KMS-11 (cell line): ENCODE data around the gene STK11IP.

Source experiments
- H2AFZ ChIP-seq: fragments of 200-600 bp; sonication (generic); 2 replicates; pipeline ENCODE4 v1.6.1; 2016; ENCODE audit warnings: antibody characterized with exemption, mixed run types, low read depth
- H3K27ac ChIP-seq: fragments of 200-600 bp; sonication (generic); 2 replicates; pipeline ENCODE4 v1.6.1; 2016; ENCODE audit warnings: mild to moderate bottlenecking, mixed run types
- H3K27me3 ChIP-seq: fragments of 200-600 bp; sonication (generic); 2 replicates; pipeline ENCODE4 v1.6.1; 2017; ENCODE audit warnings: mild to moderate bottlenecking, low read depth, mixed run types, moderate library complexity; ENCODE audit not compliant: insufficient read depth
- H3K36me3 ChIP-seq: fragments of 200-600 bp; sonication (generic); 2 replicates; pipeline ENCODE4 v1.6.1; 2017; ENCODE audit warnings: mild to moderate bottlenecking, mixed run types; ENCODE audit not compliant: insufficient read depth
- H3K4me1 ChIP-seq: fragments of 200-600 bp; sonication (generic); 2 replicates; pipeline ENCODE4 v1.6.1; 2016; ENCODE audit warnings: mild to moderate bottlenecking, low read depth, mixed run types; ENCODE audit not compliant: poor library complexity, severe bottlenecking
- H3K4me2 ChIP-seq: fragments of 200-600 bp; sonication (generic); 2 replicates; pipeline ENCODE4 v1.7.0; 2016; ENCODE audit warnings: mild to moderate bottlenecking, mixed run types
- H3K4me3 ChIP-seq: fragments of 200-600 bp; sonication (generic); IDR thresholded peaks from 2 replicates; pipeline ENCODE4 v1.6.1; 2017; ENCODE audit warnings: low read depth, low read length, mixed read lengths; ENCODE audit not compliant: insufficient read depth
- H3K79me2 ChIP-seq: fragments of 200-600 bp; sonication (generic); 2 replicates; pipeline ENCODE4 v1.6.1; 2016; ENCODE audit warnings: low read depth, mixed run types; ENCODE audit not compliant: insufficient read depth
- H3K9ac ChIP-seq: fragments of 200-600 bp; sonication (generic); 2 replicates; pipeline ENCODE4 v1.6.1; 2016; ENCODE audit warnings: mild to moderate bottlenecking, mixed run types
- H4K20me1 ChIP-seq: fragments of 200-600 bp; sonication (generic); 2 replicates; pipeline ENCODE4 v1.6.1; 2016; ENCODE audit warnings: mild to moderate bottlenecking, mixed run types; ENCODE audit not compliant: insufficient read depth
- CTCF ChIP-seq: fragments of 200-600 bp; sonication (generic); conservative IDR thresholded peaks from 2 replicates; pipeline ENCODE4 v1.6.1; 2017; ENCODE audit warnings: low read depth, mild to moderate bottlenecking, antibody characterized with exemption, low read length, moderate library complexity, mixed read lengths

The STK11IP gene

DNA sequence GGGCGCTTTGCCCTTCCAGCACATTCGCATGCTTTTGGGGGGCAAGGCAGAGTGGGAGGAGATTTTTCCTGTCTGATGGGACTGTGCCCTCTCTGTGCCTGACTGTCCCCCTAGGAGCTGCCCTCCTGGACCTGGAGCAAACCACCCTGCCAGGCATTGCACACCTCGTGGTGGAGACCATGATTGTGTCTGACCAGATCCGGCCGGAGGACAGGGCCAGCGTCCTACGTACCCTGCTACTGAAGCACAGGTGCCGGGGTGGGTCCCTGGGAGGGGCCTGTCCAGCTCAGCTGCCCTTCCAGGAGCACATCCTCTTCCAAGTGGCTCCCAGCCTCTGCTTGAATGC lies 35.1 kb downstream of the STK11IP start:
- Histone ChIP-seq H3K4me1 (no peaks in the 10 kb centered on the region), H3K79me2 (no peaks in the 10 kb centered on the region), H2AFZ (no peak overlapping the region), H3K4me2 (no peak overlapping the region), H3K27ac (no peak overlapping the region), H3K9ac (no peak overlapping the region), H4K20me1 (no peaks in the 10 kb centered on the region), H3K4me3 (no peak overlapping the region), H3K27me3 (peaks cover 21% of the 10 kb centered on the region; the same call in 1 of the 2 replicates), H3K36me3 (no peaks in the 10 kb centered on the region)
- no peak for TF ChIP-seq CTCF

DNA sequence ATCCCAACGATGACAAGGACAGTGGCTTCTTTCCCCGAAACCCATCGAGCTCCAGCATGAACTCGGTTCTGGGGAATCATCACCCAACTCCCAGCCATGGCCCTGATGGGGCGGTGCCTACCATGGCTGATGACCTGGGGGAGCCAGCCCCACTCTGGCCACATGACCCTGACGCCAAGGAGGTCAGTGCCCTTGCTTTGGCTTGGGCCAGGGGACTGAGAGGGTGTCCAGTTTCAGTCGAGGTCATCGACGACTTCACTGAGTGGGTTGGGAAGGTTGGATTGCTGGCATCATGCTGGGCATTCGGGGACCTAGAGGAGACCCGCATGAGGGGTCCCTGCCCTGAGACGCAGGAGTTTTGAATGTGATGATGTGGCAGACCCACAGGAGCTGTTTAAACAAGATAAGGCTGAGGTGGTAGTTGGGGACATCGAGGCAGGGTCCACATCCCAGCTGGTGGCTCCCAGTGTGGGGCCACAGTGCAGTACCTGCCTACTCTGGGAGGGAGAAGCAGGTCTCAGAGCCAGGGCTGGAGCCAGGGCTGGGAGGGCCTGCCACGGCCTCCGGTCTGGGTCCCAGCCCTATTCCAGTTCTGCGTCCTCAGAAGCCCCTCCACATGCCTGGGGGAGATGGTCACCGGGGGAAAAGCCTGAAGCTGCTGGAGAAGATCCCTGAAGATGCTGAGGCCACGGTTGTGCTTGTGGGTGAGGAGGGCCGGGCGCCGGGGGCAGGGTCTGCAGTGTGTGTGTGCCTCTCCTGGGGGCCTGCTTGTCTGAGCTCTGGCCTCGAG lies 35.8 kb downstream of the STK11IP start:
- H3K36me3 ChIP-seq = no peaks in the 10 kb centered on the region
- no peaks in the 10 kb centered on the region for H4K20me1 ChIP-seq
- H3K27ac ChIP-seq = no peak overlapping the region

DNA sequence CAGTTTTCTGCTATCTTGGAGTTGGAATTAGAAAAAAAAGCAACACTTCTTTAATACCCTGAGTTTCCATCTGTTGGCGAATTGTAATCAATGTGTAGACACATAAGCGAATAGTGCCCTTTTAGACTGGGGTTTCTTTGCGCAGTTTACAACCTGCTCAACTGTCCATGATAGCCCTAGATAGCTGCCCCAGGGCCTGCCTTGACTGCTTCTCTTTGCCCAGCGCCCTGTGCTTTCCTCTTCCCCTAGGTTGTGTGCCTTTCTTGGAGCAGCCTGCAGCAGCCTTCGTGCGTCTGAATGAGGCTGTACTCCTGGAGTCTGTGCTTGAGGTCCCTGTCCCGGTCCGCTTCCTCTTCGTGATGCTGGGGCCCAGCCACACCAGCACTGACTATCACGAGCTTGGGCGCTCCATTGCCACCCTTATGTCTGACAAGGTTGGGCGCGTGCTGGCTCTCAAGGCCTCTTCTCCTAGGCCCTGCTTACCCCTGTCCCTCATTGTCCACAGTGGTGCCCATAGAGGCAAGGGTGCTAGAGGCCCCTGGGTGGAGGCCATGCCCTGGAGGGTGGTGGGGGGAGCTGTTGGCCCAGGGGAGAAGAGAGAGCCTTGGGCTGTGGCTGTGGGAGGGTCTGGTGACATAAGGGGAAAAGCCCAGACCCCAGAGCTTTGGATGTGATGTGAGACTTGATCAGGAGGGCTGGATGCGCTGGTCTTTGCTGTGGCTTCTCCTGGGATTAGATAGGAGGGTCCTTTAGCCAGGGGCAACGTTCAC lies 36.7 kb downstream of the STK11IP start:
- no peaks in the 10 kb centered on the region for H3K36me3 ChIP-seq
- no peak for TF ChIP-seq CTCF
- no peaks in the 10 kb centered on the region for H4K20me1 ChIP-seq
- no peak overlapping the region for H3K4me3 ChIP-seq
- no peak overlapping the region for H2AFZ ChIP-seq
- no peaks in the 10 kb centered on the region for H3K4me1 ChIP-seq
- peaks cover 21% of the 10 kb centered on the region; the same call in 1 of the 2 replicates for H3K27me3 ChIP-seq
- no peak overlapping the region for H3K9ac ChIP-seq
- H3K79me2 ChIP-seq = no peaks in the 10 kb centered on the region
- H3K27ac ChIP-seq = no peak overlapping the region
- H3K4me2 ChIP-seq = no peak overlapping the region

More for the DNA sequence above, 35.8 kb downstream of the STK11IP start:
- Histone ChIP-seq H3K4me1 (no peaks in the 10 kb centered on the region), H2AFZ (no peak overlapping the region), H3K4me3 (no peak overlapping the region), H3K79me2 (no peaks in the 10 kb centered on the region), H3K27me3 (peaks cover 21% of the 10 kb centered on the region; the same call in 1 of the 2 replicates), H3K9ac (no peak overlapping the region), H3K4me2 (no peak overlapping the region)
- no peak for TF ChIP-seq CTCF

GRCh38 chr2:219634951-219635751 lies 37.5 kb downstream of the STK11IP start:
- H3K36me3 ChIP-seq = no peaks in the 10 kb centered on the region
- no peak overlapping the region for H2AFZ ChIP-seq

More at GRCh38 chr2:219634951-219635751, 37.5 kb downstream of the STK11IP start:
- Histone ChIP-seq H3K79me2 (no peaks in the 10 kb centered on the region), H3K4me1 (no peaks in the 10 kb centered on the region), H4K20me1 (no peaks in the 10 kb centered on the region), H3K9ac (no peak overlapping the region), H3K27ac (no peak overlapping the region), H3K4me3 (no peak overlapping the region), H3K27me3 (peaks cover 21% of the 10 kb centered on the region; the same call in 1 of the 2 replicates), H3K4me2 (no peak overlapping the region)
- no peak for TF ChIP-seq CTCF
